Measurements from ENCODE around the gene STK16.
"Not testable (repeated sequence)": the region's sequence is repeated elsewhere in the genome, so short reads cannot be mapped to it uniquely, and the experiment has no call there.

Gene STK16, protein sequence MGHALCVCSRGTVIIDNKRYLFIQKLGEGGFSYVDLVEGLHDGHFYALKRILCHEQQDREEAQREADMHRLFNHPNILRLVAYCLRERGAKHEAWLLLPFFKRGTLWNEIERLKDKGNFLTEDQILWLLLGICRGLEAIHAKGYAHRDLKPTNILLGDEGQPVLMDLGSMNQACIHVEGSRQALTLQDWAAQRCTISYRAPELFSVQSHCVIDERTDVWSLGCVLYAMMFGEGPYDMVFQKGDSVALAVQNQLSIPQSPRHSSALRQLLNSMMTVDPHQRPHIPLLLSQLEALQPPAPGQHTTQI

DNA sequence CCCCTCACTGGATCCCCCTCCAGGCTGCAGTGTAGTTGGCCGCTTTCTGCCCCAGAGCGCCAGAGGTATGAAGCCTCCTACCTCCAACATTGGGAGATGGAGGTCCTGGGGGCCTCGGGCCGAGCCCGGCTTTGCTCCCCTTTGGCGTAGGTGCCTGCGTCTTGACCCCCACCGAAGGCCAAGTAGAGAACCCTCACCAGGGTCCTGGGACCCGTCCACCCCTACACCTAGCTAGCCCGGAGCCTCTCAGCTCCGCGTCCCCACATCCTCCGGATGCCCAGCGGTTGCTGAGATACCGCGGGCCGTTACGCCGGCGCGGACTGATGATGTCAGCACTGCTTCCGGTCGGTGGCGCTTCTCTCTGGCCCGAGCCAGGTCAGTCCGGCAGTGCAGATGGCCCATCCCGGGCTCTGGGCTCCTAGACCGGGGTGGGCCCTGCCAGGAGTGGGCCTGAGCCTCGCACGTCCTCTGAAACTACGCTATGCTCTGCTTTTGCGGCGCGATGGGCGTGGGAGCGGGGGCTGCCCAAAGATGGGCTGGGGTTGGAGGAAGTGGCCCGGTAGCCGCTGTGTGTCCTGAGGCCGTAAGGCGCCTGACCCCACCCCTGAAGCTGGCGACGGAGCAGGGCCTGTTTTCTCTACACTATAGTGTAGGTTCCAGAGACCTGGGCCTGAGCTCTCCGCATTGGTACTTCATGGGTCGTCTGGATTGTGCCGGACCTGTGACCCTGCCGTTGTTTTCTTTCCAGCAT is at the start of gene STK16, which contains the start of gene GLB1L:
Gene STK16, plus strand, starts transcription at position 332 of the 751 bp plus-strand sequence. CDS start 521 bp downstream, outside the sequence.
Gene GLB1L, minus strand, starts transcription at position 297 of the 751 bp plus-strand sequence. CDS start 1,871 bp downstream, outside the sequence.
- DNase-seq: no peak

DNA sequence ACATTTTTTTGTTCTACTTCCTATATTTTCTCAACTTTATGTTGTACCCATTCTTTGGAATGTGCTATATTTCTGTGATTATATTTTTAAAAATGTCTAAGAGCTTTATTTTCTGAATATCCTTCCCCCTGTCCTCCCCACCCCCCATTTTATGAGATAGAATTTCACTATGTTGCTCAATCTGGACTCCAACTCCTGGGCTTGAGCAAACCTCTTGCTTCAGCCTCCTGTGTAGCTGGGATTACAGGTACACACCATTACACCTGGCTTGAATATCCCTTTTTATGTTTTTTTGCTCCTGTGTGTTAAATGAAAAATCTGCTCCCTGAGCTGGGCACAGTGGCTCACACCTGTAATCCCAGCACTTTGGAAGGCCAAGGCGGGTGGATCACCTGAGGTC is 47.9 kb upstream of the STK16 start:
- no peak for DNase-seq

DNA sequence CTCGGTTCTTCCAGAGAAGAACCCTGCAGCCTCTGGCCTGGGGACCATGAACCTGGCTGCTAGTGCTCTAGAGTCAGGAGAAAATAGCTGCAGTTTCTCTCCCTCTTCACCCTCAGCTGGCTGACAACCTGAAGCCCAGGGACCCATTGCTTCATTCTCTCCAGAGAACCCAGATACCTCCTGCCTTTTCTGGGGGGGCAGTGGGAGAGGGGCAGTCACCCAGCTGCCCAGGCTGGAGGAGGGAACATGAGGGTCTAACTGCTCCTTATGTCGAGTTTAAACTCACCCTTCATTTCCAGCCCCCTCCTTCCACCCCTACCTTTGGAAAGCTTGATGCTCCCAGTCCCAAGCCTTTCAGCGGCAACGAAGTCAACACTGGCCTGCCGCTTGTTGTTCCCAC is 46.3 kb upstream of the STK16 start:
- DNase-seq: no peak

DNA sequence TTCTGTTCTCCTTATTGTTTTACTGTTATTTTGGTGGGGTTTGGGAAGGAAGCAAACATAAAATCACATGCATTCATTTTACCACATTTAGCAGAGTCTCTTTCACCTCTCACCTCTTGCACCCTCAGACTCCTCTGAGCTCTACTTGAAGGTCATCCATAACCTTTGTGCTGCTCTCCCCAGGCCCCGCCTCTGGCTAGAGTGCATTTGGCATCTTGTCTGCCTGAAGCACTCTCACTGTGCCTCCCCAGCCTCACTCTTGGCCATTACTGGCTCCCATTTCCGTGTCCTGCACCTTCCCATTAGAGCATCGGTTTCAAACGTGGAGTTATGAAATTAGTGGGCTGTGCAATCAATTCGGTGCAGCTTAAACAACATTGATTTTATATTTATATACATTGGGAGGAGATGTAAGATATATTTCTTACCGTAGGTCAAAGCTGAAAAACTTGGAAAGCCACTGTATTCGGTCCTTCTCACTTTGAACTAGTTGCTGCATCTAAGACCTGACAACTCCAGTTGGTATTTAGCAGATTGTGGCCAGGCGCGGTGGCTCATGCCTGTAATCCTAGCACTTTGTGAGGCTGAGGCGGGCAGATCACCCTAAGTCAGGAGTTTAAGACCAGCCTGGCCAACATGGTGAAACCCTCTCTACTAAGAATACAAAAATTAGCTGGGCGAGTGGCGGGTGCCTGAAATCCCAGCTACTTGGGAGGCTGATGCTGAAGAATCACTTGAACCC is 45.6 kb upstream of the STK16 start:
- DNase-seq: no peak

DNA sequence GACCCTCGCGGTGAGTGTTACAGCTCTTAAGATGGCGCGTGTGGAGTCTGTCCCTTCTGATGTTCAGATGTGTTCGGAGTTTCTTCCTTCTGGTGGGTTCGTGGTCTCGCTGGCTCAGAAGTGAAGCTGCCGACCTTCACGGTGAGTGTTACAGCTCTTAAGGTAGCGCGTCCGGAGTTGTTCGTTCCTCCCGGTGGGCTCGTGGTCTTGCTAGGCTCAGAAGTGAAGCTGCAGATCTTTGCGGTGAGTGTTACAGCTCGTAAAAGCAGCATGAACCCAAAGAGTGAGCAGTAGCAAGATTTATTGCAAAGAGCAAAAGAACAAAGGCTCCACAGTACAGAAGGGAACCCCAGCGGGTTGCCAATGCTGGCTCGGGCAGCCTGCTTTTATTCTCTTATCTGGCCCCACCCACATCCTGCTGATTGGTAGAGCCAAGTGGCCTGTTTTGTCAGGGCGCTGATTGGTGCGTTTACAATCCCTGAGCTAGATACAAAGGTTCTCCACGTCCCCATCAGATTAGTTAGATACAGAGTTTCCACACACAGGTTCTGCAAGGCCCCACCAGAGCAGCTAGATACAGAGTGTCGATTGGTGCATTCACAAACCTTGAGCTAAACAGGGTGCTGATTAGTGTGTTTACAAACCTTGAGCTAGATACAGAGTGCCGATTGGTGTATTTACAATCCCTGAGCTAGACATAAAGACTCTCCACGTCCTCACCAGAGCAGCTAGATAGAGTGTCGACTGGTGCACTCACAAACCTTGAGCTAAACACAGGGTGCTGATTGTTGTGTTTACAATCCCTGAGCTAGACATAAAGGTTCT is 44.6 kb upstream of the STK16 start:
- DNase-seq: not testable (repeated sequence)

DNA sequence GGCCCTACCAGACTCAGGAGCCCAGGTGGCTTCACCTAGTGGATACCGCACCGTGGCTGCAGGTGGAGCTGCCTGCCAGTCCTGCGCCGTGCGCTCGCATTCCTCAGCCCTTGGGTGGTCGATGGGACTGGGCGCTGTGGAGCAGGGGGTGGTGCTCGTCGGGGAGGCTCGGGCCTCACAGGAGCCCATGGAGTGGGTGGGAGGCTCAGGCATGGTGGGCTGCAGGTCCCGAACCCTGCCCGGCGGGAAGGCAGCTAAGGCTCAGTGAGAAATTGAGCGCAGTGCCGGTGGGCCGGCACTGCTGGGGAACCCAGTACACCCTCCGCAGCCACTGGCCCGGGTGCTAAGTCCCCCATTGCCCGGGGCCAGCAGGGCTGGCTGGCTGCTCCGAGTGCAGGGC is 43.9 kb upstream of the STK16 start:
- DNase-seq: not testable (repeated sequence)

DNA sequence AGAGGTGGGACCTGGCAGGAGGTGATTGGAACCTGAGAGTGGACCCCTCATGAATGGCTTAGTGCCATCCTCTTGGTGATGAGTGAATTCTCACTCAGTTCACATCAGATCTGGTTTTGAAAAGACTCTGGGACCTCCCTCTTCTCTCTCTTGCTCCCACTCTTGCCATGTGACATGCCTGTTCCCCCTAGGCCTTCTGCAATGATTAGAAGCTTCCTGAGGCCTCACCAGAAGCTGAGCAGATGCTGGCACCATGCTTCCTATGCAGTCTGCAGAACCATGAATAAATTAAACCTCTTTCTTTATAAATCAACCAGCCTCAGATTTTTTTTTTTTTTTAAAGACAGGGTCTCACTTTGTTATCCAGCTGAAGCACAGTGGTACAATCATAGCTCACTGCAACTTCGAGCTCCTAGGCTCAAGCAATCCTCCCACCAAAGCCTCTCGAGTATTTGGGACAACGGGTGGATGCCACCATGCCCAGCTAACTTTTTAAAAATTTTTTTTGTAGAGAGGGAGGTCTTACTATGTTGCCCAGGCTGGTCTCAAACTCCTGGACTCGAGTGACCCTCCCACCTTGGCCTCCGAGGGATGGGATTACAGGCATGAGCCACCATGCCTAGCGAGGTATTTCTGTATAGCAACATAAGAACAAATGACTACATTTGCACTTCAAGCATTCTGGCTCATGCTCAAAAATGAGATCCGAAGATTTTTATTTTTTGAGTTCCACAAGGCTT is 40.7 kb upstream of the STK16 start:
- DNase-seq: no peak

DNA sequence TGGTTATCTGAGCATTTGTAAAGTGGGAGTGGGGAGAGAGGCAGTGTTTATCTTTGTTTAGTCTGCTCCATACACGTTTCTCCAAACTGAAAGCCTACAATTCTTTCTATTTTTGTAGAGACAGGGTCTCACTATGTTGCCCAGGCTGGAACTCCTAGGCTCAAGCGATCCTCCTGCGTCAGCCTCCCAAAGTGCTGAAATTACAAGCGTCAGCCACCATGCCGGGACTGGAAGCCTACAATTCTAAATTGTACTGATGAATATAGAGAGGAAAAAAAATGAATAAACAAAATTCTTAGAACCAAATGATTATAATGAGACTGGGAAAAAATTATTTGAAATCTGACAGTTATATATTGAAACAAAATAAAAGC is 40.1 kb upstream of the STK16 start:
- no peak for DNase-seq

DNA sequence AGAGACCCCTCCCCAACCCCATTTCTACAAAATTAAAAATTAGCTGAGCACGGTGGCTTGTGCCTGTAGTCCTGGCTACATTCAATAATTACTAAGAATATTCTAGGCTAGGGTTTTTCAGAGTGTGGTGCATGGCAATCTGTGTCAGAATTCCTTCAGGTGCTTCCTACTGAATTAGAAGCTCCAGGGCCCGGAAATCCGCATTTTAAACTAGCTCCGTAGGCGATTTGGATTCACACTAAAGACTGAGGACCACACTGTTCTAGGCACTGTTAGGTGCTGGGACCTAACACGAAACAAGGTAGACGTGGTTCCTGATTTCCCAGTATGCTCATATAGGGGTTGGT is 39.3 kb upstream of the STK16 start:
- no peak for DNase-seq

DNA sequence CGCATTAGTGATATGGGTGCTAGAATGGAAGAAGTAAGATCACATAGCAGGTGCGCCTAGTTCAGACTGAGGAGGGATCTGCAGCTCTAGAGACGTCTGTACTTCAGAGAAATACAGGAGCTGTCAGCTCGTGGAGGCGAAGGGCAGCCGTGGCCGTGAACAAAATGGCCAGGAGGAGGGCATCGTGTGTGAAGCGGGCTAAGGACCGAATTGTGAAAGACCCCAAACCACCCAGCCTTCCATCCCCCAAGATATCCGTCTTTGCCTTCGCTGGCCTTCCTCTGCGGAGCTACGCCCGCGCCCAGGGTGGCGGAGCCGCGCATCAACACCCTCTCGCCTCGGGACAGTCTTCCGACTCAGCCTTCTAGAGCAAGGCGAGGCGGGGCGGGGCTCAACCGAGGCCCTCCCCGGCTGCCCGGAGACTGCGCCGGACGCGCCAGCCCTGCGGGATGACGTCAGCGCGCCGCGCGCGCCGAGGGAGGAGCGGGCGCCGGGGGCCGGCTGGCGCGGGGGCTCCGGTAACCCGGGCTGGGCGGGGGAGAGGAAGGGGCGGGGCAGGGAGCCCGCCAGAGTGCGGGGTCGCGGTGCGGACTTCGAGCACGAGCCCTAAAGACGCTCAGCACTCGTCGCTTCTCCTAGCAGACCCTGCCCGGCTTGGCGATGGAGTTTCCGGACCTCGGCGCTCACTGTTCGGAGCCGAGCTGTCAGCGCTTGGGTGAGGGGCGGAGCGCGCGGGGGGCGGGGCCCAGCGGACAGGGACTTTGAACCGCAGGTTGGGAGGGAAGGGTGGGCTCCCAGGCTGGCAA is 38.7 kb upstream of the STK16 start, which contains the start of gene ZFAND2B:
Gene ZFAND2B, plus strand, starts transcription at position 455 of the 806 bp plus-strand sequence. Its CDS starts 206 bp downstream, at position 661.
- peak; percentile 36 for DNase-seq

DNA sequence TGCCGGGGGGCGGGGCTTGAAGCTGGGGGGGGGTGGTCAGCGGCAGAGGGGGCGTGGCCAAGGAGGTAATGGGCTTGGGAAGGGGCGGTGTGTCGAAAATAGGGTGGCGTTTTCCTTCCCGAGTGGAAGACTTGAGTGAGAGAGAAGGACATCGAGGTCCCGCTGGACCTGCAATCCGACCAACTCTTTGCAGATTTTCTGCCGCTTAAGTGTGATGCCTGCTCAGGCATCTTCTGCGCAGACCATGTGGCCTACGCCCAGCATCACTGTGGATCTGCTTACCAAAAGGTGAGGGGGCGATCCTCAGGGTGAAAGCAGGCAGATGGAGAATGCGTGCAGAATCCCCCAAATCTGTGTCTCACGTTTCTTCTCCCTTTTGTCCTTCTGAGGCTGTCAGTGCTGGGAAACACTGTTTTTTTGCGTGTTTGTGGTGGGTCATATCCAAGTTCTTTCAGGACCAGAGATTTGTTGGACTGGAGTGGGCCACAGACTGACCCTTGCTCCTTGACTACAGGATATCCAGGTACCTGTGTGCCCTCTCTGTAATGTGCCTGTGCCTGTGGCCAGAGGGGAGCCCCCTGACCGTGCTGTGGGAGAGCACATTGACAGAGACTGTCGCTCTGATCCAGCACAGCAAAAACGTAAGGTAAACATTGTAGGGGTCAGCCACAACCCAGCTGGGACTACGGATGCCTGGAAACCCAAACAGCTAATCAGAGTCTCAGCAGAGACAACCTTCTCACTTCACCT is 38.0 kb upstream of the STK16 start:
- no peak for DNase-seq

DNA sequence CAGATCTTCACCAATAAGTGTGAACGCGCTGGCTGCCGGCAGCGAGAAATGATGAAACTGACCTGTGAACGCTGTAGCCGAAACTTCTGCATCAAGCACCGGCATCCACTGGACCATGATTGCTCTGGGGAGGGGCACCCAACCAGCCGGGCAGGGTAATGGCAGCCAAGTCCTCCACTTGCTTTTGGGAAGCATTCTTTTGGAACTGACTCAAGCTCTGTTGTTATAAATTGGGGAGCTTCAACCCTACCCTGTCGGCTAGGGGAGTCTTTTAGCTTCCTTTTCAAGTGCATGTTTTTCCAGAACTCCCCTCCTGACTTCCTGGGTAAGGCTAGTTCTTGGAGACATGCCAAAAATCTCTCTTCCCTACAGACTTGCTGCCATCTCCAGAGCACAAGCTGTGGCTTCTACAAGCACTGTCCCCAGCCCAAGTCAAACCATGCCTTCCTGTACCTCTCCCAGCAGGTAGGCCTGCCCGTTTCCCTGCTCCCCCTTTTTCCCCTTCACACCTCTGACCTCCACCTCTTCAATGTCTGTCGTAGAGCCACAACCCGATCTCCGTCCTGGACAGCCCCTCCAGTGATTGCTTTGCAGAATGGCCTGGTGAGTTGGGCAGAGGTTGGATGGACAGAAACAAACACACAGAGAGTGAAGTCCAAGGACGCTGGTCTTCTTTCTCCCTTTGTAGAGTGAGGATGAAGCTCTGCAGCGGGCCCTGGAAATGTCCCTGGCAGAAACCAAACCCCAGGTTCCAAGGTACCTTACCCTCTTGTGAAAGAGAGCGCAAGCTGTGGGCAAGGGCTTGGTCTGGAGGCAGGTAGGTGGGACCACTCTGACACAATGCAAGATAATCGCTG is 37.2 kb upstream of the STK16 start:
- no peak for DNase-seq

DNA sequence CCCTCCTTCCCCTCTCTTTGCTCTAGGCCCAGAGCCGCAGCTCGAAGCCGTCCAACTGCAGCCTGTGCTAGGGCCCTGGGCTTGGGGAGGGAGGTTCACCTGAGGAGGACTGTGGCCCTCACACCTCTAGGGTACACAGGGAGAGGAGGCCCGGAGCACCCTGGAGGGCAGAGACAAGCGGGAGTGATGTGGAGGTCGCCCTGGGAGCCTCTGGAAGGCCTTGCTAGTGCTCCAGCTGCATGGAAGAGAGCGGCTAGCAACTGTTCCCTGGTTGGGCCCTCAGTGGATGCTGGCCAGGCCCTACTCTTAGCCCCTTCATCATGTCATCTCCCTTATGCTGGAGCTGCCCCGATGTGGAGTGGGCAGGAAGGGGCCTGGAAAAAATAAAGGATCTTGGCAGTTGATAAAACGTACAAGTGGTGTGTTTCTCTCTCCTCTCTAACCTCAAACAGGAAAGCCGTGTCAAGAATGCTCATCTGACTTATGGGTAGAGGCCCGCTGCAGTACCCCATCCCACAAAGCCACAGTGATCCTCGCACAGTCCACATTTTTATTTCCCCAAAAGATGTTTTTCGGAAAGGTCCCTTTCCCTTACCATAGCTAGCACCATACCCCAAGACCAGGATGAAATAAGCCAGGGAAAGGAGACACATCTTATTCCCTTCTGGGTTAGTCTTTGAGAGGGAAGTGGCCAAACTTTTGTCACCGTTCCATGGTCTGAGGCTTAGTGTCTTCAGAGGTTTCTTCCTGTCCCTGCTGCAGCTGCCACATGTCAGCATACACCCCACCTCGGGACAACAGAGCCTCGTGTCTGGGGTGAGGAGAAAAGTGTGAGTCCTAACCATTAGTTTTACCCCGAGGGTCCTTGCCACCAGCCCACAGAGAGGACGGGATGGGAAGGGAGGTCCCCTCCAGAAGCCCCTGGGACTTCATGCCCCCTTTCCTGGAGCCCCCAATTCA is 35.8 kb upstream of the STK16 start:
- DNase-seq: no peak

DNA sequence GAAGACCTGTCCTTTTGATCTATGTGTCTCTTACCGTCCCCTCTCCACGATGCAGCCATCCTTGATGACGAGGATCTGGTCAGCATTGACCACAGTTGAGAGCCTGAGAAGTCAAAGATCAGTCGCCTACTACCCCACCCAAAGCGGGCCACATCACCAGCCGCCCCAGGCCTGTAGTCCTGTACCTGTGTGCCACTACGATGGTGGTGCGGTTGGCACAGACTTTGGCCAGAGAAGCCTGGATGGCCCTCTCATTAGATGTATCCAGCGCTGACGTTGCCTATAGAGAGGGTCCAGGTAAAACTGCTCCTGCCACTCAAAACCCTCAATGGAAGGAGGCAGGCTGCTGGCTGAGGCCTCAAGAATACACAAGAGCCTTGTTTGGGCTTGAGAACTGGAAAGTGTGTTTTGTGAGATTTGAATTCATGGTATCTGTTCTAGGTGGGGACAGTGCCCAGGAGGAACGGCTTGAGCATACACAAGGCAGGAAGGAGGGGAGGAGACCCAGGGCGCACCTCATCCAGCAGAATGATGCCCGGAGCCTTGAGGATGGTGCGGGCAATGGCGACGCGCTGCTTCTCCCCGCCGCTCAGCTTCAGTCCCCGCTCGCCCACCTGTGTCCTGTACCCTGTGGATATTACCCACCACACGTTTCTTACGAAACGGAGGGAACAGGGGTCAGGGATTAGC is 34.9 kb upstream of the STK16 start:
- no peak for DNase-seq

DNA sequence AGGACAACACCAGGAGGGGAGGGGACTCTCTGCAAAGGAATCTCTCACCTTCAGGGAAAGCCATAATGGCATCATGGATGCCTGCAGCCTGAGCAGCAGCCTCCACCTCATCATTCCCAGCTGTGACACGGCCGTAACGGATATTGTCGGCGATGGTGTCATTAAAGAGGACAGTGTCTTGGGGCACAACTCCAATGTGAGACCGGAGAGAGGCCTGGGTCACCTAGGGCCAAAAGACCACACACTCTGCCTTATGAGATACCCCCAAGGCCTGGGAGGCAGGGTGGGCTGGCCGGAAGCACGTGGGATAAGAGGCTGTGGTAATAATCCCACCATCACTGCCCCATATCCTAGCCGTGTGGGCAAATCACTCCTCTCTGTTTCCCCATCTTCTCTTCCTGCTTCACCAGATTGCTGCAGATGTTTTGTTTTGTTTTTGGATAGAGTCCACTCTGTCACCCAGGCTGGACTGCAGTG is 34.4 kb upstream of the STK16 start:
- DNase-seq: no peak

DNA sequence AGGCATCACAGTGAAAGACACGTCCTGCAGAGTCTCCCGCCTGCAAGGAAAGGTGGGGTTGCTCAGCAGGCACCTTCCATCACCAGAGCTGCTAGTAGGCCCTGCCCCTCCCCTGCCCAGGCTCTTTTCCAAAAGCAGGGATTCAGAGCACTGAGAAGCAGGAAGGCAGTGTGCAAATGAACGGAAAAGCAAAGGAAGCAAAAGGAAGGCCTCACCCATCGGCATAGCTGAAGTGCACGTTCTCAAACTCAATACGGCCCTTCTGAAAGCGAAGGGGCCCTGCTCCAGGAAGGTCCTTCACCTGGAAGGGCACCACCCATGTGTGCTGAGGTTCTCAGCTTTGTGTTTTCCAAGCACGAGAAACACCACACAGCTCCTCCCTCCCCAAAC is 32.3 kb upstream of the STK16 start:
- DNase-seq: no peak

DNA sequence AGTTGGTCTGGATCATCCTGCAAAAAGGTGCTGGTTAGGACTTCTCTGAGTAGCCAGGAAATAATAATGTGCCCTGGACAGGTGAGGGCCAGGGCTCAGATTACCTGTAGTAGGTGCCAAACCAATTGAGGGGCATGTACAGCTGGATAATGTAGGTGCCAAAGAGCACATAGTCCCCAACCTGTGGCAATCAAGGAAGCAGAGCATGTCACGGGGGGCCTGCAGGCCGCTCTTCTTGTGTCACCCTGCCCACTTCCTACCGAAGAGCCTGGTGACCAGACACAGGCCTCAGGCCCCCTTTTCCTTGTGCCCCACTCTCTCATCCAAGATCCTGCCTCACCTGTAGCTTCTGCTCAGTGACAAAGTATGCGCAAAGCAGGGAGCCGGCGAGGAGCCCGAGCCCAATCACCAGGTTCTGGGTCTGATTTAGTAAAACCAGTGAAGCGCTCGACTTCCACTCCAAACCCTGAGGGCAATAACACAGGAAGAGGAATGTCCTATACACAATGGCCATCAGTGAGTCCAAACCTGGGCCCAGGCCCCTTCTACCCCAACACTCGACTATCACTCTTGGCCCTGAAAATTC is 31.7 kb upstream of the STK16 start:
- DNase-seq: no peak

All from NCI-H2081 treated with DMSO at 0.1 percent for 48 hours (cell line).